Measurements from ENCODE around the gene TADA2A.

TADA2A gene

DNA sequence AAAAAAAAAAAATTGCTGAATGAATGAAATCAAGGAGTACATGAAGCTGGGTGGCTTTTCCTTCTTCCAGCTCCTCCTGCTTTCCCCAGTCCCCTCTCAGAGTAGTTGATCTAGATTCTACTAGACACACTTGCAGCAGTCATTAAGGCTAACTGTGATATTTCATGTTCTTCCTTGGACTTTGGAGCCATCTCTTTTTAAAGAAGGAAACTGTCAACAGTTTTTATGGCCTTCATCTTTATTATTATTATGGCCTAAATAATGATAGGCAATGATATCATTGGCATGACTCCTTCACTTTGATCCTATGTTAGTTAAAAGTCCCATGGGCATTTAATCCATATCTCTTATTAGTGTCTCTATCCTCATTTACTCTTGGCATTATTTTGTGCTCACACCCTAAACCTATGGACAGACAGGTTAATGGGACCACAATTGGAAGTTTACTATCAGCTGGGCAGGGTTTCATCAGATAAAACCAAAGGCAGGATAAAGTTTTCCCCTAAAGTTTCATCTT, 21.2 kb upstream of the TADA2A start:
- TF ChIP-seq EZH2phosphoT487 (IDR thresholded peaks at IDR 0.05; ENCODE audit: borderline replicate concordance, low read length) = no peak
- TF ChIP-seq, protein P1, sequence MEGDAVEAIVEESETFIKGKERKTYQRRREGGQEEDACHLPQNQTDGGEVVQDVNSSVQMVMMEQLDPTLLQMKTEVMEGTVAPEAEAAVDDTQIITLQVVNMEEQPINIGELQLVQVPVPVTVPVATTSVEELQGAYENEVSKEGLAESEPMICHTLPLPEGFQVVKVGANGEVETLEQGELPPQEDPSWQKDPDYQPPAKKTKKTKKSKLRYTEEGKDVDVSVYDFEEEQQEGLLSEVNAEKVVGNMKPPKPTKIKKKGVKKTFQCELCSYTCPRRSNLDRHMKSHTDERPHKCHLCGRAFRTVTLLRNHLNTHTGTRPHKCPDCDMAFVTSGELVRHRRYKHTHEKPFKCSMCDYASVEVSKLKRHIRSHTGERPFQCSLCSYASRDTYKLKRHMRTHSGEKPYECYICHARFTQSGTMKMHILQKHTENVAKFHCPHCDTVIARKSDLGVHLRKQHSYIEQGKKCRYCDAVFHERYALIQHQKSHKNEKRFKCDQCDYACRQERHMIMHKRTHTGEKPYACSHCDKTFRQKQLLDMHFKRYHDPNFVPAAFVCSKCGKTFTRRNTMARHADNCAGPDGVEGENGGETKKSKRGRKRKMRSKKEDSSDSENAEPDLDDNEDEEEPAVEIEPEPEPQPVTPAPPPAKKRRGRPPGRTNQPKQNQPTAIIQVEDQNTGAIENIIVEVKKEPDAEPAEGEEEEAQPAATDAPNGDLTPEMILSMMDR (IDR thresholded peaks at IDR 0.05; ENCODE audit: low read depth, low read length, poor library complexity, severe bottlenecking) = no peak
- no peak overlapping the region for H3K4me3 ChIP-seq (ENCODE audit: low read length)
- H3K4me2 ChIP-seq (ENCODE audit: low read length) = no peak overlapping the region
- no peaks in the 10 kb centered on the region for H3K27me3 ChIP-seq (ENCODE audit: control insufficient read depth, low read length)
- no peaks in the 10 kb centered on the region for H3F3A ChIP-seq (ENCODE audit: control insufficient read depth, insufficient read depth)
- no peaks in the 10 kb centered on the region for H3K36me3 ChIP-seq (ENCODE audit: control insufficient read depth, low read length)
- no peaks in the 10 kb centered on the region for H4K20me1 ChIP-seq (ENCODE audit: control insufficient read depth, insufficient read depth, low read depth, low read length)
- H3K9me2 ChIP-seq (replicated peaks; ENCODE audit: control insufficient read depth, low read length) = no peaks in the 10 kb centered on the region
- H3K4me1 ChIP-seq (ENCODE audit: control insufficient read depth, low read length) = peaks cover 3% of the 10 kb centered on the region; the same call in 1 of the 2 replicates
- H3K27ac ChIP-seq (ENCODE audit: low read depth, low read length) = no peak overlapping the region
- H3K79me2 ChIP-seq (ENCODE audit: control insufficient read depth, low read length) = no peaks in the 10 kb centered on the region
- H3K9me3 ChIP-seq (ENCODE audit: control insufficient read depth, insufficient read depth, low read length) = no peaks in the 10 kb centered on the region

DNA sequence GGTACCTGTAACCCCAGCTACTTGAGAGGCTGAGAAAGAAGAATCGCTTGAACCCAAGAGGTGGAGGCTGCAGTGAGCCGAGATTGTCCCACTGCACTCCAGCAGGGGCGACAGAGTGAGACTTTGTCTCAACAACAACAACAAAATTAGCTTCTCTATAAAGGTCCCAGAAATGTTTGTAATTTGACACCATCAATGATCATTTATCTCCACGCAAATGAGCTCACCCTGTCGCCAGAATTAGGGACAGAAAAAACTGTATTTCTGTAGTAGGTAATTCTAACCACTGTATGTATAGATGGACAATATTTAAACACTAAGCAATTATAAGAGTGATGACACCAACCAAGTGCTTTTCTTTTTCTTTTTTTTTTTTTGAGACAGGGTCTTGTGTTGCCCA, 20.2 kb upstream of the TADA2A start:
- peaks cover 3% of the 10 kb centered on the region; the same call in 1 of the 2 replicates for H3K4me1 ChIP-seq (ENCODE audit: control insufficient read depth, low read length)
- no peaks in the 10 kb centered on the region for H4K20me1 ChIP-seq (ENCODE audit: control insufficient read depth, insufficient read depth, low read depth, low read length)
- no peaks in the 10 kb centered on the region for H3K27me3 ChIP-seq (ENCODE audit: control insufficient read depth, low read length)
- H3K9me2 ChIP-seq (replicated peaks; ENCODE audit: control insufficient read depth, low read length) = no peaks in the 10 kb centered on the region
- no peak overlapping the region for H3K4me2 ChIP-seq (ENCODE audit: low read length)
- no peak overlapping the region for H3K4me3 ChIP-seq (ENCODE audit: low read length)
- H3F3A ChIP-seq (ENCODE audit: control insufficient read depth, insufficient read depth) = no peaks in the 10 kb centered on the region
- H3K27ac ChIP-seq (ENCODE audit: low read depth, low read length) = no peak overlapping the region
- TF ChIP-seq, protein P1 (IDR thresholded peaks at IDR 0.05; ENCODE audit: low read depth, low read length, poor library complexity, severe bottlenecking) = no peak
- TF ChIP-seq EZH2phosphoT487 (IDR thresholded peaks at IDR 0.05; ENCODE audit: borderline replicate concordance, low read length) = no peak
- H3K9me3 ChIP-seq (ENCODE audit: control insufficient read depth, insufficient read depth, low read length) = no peaks in the 10 kb centered on the region
- H3K36me3 ChIP-seq (ENCODE audit: control insufficient read depth, low read length) = no peaks in the 10 kb centered on the region
- no peaks in the 10 kb centered on the region for H3K79me2 ChIP-seq (ENCODE audit: control insufficient read depth, low read length)

DNA sequence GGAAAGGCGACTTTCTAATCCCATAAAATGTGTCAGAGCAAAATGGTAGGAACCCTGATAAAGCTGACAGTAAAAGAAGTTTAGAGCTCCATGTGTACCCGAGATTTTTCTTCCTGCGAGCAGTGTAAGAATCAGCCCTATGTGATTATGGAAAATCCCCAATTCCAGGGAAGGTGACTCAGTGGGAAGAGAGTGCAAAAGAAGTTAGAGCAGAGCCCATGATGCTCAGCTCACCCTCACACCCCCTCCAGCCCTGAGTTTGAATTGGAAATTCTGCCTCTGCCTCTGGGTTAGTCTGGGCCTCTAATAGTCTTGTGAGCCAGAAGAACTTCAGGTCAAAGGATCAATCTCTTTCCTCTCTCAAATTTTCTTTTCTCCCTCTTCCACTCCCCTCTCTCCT, 18.4 kb upstream of the TADA2A start:
- TF ChIP-seq, protein P1 (IDR thresholded peaks at IDR 0.05; ENCODE audit: low read depth, low read length, poor library complexity, severe bottlenecking) = no peak
- no peak for TF ChIP-seq EZH2phosphoT487 (IDR thresholded peaks at IDR 0.05; ENCODE audit: borderline replicate concordance, low read length)
- no peak overlapping the region for H3K4me2 ChIP-seq (ENCODE audit: low read length)

More for the DNA sequence above, 18.4 kb upstream of the TADA2A start:
- H3K9me2 ChIP-seq (replicated peaks; ENCODE audit: control insufficient read depth, low read length) = no peaks in the 10 kb centered on the region
- H3K9me3 ChIP-seq (ENCODE audit: control insufficient read depth, insufficient read depth, low read length) = no peaks in the 10 kb centered on the region
- H3K79me2 ChIP-seq (ENCODE audit: control insufficient read depth, low read length) = no peaks in the 10 kb centered on the region
- no peak overlapping the region for H3K4me3 ChIP-seq (ENCODE audit: low read length)
- no peaks in the 10 kb centered on the region for H3F3A ChIP-seq (ENCODE audit: control insufficient read depth, insufficient read depth)
- H3K27ac ChIP-seq (ENCODE audit: low read depth, low read length) = no peak overlapping the region
- H3K27me3 ChIP-seq (ENCODE audit: control insufficient read depth, low read length) = no peaks in the 10 kb centered on the region
- no peaks in the 10 kb centered on the region; the same call in 1 of the 2 replicates for H4K20me1 ChIP-seq (ENCODE audit: control insufficient read depth, insufficient read depth, low read depth, low read length)
- H3K4me1 ChIP-seq (ENCODE audit: control insufficient read depth, low read length) = peaks cover 3% of the 10 kb centered on the region; the same call in 1 of the 2 replicates
- no peaks in the 10 kb centered on the region for H3K36me3 ChIP-seq (ENCODE audit: control insufficient read depth, low read length)
